GM21737 (cell line): ENCODE measurements around the gene WRAP53.

Experiments used
- ATAC-seq: cut with Tn5 transposase; IDR thresholded peaks from one replicate; pipeline ENCODE4 v1.9.1; 2021; ENCODE audit warnings: mild to moderate bottlenecking, moderate library complexity; ENCODE audit not compliant: unreplicated experiment

WRAP53 gene

DNA sequence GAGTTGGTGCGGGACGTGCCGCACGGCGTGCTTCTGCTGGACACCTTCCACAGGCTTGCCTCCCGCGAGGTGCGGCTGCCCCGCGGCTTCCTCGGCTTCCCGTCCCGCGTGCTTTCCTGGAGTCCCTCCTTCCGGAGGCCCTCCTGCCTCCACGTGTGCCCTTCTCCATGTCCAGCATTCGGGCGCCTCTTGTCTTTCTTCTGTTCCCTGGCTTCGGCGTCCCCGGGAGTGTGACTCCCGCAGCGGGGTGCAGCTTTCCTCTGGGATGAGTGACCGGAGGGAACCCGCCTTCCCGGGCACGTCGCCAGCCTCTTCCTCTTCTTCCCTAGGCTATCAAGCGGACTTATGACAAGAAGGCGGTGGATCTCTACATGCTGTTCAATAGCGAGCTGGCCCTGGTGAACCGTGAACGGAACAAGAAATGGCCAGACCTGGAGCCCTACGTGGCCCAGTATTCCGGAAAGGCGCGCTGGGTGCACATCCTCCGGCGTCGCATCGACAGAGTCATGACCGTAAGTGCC lies 52.3 kb downstream of the WRAP53 start:
- no peak for ATAC-seq

DNA sequence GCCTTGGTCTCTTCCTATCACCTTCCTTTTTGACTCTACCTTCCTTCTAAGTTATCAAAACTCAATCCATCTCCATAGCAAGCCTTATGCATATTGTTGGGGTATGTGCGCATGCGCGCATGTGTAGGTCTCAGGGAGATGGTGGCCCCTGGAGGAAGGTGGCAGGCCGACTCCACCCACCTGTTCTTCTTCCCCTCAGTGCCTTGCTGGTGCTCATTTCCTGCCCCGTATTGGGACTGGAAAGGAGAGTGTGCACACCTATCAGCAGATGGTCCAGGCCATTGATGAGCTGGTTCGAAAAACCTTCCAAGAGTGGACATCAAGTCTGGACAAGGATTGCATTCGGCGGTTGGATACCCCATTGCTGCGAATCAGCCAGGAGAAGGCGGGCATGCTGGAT lies 54.5 kb downstream of the WRAP53 start:
- no peak for ATAC-seq

DNA sequence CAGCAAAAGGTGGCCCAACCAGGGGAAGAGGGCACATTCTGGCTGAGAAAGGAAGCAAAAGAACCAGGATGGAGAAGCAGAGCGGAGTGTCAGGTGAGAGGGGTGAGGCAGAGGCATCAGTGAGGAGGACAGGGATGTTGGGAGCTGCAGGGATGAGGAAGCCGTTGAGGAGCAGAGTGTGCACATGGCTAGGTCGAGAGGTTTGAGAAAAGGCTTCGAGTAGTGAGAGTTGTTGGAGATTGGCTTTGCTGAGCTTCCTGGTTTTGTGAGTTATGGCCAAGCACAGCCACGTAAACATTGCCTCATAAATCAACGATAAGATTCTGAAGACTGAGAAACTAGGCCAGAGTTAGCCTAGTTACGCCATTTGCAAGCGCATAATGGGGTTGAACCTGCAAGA lies 56.1 kb downstream of the WRAP53 start:
- ATAC-seq: no peak

DNA sequence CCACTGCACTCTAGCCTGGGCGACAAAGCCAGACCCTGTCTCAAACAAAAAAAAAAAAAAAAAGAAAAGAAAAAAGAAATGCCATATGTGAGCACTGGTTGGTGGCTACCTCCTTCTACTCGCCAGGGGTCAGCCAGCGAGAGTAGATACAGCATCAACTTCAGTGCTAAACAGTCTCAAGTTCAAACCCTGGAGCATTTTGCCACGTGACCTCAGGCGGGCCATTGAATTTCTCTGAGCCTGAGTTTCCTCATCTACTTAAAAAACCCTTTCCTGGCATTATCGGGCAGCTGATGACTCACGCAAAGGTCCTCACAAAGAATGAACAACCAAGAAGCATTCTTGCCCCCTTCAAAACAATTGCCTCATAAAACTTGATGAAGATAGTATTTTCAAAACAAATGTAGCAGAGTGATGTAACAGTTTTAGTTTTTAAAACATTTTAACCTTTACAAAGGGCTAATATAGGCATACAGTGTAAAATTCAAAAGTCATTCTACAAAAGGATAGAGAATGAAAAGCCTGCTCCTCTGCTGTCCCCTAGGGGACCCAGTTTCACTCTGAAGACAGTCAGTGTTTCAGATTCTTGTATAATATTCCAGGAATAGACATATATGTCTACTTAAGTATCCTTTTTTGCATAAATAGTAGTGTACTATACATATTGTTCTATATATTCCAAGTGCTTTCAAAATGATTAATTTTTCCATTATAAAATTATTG lies 57.6 kb downstream of the WRAP53 start:
- no peak for ATAC-seq

DNA sequence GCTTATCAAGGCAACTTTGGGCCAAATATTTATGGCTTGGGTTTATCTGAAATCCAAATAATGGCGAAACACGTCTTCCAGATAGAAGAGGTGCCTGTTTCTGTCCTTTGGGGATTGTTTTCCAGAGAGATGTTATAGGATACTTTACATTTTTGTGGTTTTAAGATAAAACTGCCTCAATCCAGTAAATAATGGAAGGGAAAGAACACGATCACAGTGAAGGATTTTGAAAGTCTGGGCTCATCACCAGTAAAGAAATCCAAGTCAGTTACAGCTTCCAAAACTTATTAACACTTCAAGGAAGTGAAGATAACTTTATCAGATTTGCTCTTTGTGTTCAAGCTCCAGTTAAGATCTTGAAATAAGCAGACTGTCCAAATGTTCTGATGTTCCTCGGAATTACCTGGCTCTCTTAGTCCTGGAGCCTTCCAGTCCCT lies 59.4 kb downstream of the WRAP53 start:
- no peak for ATAC-seq

DNA sequence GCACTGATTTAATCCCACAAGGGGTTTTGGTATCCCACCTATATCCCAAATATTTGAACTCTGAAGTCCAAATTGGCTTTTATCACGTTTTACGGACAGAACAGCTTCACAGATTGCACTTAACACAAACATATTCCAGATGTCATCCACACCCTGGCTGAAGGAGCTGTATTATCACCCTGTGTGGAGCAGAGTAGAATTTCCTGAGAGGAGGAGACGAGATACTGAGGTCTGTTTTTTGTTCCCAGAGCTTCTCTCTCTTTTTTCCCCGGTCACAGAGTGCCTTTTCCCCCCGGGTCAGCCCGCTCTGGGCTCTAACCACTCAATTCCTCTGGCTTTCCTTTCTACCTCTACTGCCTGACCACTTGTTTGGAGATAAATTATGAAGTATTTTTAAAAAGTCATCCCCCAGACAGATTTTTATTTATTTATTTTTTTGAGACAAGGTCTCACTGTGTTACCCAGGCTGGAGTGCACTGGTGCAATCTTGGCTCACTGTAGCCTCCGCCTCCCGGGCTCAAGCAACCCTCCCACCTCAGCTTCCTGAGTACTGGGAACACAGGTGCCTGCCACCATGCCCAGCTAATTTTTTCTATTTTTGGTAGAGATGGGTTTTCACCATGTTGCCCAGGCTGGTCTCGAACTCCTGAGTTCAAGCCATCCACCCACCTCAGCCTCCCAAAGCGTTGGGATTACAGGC lies 59.9 kb downstream of the WRAP53 start:
- ATAC-seq: no peak

DNA sequence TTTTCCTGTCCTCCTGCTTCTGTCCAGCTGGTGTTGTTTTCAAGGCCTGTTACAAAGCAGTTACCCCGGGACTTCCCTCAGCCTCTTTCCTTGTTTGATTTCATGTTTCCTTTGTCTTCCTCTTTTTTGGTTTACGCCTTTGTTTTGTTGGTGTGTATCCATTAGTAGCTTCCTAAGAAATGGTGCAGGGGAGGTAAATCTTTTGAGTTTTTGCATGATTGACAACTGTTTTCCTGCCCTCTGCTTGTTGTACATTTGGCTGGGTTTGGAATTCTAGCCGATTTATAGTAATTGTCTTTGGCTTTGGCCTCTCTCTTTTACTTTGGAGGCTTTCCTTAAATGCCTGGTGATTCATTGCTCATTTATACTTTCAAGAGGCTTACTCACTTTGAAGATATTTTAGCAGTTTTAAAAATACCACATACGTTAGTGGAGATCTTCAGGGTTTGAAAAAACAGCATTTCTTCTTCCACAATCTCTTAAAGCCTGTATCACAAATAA lies 62.1 kb downstream of the WRAP53 start:
- no peak for ATAC-seq
